ENCODE data around the gene ARHGEF4.
A peak's percentile ranks its signal among the peaks of the same experiment; 100 is the strongest.

ARHGEF4 gene

DNA sequence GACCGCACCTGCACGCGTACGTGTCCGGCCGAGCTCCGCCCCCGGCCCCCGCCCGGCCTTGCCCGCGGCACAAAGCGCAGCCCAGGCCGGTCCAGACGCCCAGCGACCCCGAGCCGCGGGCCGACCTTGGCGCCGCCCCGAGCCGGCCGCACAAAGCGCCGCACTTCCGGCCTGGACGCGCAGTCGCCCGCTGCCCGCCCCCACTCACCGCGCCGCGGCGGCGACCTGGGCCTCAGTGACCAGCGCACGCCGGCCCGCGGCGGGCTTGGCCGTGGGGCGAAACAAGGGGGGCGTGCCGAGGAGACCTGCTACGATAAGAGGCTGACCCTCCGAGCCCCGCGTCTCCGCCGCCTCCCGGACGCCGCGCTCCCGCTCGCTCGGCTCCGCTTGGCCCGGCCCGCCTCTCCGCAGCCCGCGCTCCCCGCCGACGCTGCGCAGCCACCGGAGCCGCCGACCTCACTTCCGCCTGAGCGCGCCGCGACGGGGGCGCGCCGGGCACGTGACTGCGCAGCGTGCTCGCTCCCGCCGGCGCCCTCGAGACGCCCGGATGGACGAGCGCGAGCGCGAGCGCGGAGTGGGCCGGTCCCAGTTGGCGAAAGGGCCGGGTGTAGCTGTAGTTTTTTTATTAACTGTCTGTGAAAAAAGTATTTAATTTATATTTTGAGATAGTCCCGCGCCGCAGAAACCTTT, 256.4 kb downstream of the ARHGEF4 start, which contains the start of gene FAM168B:
TSS of gene FAM168B (minus strand) at position 455 of the 690 bp plus-strand sequence. CDS start 10,814 bp downstream, outside the sequence.
- peak within 1 kb of the TSS; percentile 68 for H3K4me3 ChIP-seq (ENCODE audit: low read depth, low read length)
- TF ChIP-seq, protein P1, sequence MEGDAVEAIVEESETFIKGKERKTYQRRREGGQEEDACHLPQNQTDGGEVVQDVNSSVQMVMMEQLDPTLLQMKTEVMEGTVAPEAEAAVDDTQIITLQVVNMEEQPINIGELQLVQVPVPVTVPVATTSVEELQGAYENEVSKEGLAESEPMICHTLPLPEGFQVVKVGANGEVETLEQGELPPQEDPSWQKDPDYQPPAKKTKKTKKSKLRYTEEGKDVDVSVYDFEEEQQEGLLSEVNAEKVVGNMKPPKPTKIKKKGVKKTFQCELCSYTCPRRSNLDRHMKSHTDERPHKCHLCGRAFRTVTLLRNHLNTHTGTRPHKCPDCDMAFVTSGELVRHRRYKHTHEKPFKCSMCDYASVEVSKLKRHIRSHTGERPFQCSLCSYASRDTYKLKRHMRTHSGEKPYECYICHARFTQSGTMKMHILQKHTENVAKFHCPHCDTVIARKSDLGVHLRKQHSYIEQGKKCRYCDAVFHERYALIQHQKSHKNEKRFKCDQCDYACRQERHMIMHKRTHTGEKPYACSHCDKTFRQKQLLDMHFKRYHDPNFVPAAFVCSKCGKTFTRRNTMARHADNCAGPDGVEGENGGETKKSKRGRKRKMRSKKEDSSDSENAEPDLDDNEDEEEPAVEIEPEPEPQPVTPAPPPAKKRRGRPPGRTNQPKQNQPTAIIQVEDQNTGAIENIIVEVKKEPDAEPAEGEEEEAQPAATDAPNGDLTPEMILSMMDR (IDR thresholded peaks at IDR 0.05; ENCODE audit: borderline replicate concordance, insufficient read depth, low read depth, low read length) = no peak

DNA sequence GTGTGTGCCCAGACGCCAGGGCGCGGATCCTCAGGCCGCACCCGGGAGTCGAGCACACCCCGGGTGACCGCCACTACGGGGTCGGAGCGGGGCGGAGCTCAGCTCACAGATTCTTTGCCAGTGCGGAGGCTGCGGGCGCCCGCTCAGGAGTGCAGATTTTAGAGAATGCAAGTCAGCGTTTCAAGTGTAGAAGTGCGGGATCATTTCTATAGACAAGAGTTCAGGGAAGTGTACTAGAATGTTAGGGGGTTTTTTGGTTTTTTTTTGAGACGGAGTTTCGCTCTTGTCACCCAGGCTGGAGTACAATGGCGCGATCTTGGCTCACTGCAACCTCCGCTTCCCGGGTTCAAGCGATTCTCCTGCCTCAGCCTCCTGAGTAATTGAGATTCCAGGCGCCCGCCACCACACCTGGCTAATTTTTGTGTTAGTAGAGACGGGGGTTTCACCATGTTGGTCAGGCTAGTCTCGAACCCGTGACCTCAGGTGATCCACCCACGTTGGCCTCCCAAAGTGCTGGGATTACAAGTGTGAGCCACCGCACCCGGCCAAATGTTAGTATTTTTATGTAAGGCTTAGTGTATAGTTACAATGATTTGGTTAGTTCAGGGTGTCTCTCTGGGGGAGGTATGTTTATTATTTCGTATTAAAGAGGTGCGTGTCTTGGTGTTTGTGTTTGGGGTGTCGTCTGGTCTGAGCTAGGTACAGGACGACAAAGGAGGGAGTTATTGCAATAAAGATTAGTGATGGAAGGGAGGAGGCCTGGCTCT, 257.2 kb downstream of the ARHGEF4 start:
- peak overlapping the region; percentile 68 for H3K4me3 ChIP-seq (ENCODE audit: low read depth, low read length)

DNA sequence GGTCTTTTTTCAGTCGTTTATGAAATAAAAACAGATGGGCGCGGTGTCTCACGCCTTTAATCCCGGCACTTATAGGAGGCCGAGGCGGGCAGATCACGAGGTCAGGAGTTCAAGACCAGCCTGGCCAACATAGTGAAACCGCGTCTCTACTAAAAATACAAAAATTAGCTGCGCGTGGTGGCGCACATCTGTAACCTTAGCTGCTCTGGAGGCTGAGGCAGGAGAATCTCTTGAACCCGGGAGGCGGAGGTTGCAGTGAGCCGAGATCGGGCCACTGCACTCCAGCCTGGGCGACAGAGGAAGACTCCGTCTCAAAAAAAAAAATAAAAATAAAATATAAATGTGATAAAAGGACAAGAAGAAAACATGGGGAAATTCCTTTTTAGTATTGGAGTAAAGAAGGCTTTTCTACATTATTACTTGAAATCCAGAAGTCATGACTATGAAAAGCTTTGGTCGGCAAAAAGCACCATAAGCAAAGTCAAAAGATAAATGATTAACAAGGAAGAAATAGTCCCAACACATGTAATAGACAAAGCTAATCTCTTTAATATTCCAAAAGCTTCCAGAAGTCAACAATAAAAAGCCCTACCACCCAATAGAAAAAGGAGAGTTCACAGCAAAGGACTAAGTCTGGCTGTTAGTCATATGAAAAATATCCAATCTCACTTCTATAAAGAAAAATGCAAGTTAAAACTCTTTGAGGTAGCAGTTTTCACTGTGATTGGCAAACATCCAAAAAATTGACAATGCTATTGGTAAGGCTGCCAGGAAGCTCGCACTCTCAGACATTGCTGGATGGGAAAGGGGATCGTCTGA, 258.0 kb downstream of the ARHGEF4 start:
- TF ChIP-seq, protein P1 (IDR thresholded peaks at IDR 0.05; ENCODE audit: borderline replicate concordance, insufficient read depth, low read depth, low read length) = no peak
- no peak overlapping the region for H3K4me3 ChIP-seq (ENCODE audit: low read depth, low read length)

More for the DNA sequence above, 257.2 kb downstream of the ARHGEF4 start:
- TF ChIP-seq, protein P1 (IDR thresholded peaks at IDR 0.05; ENCODE audit: borderline replicate concordance, insufficient read depth, low read depth, low read length) = no peak
